Gastrocnemius medialis (tissue), 4 donors: Measurements from ENCODE around the gene CACTIN.

Experiments
- CTCF ChIP-seq, 5 experiments: fragments of 450-650 bp in 3 of 5; fragments of 200-600 bp in 2 of 5; sonication (generic) in 2 of 5; IDR thresholded peaks in 4 of 5; conservative IDR thresholded peaks in 1 of 5; 1 replicate in 4 of 5; 2 replicates in 1 of 5; pipeline ENCODE4 v1.5.1; 2016 to 2019; ENCODE audit warnings: antibody characterized with exemption in 5 of 5, mild to moderate bottlenecking in 3 of 5, moderate library complexity in 3 of 5
- POLR2A ChIP-seq, 2 donors: fragments of 450-650 bp; IDR thresholded peaks; one replicate each; pipeline ENCODE4 v1.6.1; 2017; ENCODE audit warnings: antibody characterized with exemption in 2 of 2, mild to moderate bottlenecking in 2 of 2, moderate library complexity in 2 of 2

- TF ChIP-seq POLR2A (IDR thresholded peaks at IDR 0.05) (peak; percentile 59 to 80), CTCF (IDR thresholded peaks at IDR 0.05 in 4 of 5, conservative IDR thresholded peaks at IDR 0.05 in 1 of 5) (no peak)
Observed at GRCh38 chr19:3669947-3670795, 43.6 kb upstream of the CACTIN start.
